Chondrocyte (in vitro differentiated cells): Measurements from ENCODE around the gene ABHD12. TPM values are rescaled to one million over a fixed set of nuclear protein-coding genes. Genes with fewer than 3 reads are reported as not detected.

ENCODE experiments used
- DNase-seq: peaks from one replicate; pipeline ENCODE4 v3.0.0; 2021; ENCODE audit warnings: mixed read lengths, low spot score
- H3K27ac Mint-ChIP-seq: one replicate; pipeline ENCODE4 v1.8.0; 2021; ENCODE audit warnings: mild to moderate bottlenecking, moderate library complexity, mixed read lengths; ENCODE audit not compliant: unreplicated experiment
- H3K27me3 Mint-ChIP-seq: 2 replicates; pipeline ENCODE4 v1.8.0; 2021; ENCODE audit warnings: low read depth, mixed read lengths
- H3K36me3 Mint-ChIP-seq: 2 replicates; pipeline ENCODE4 v1.8.0; 2021; ENCODE audit warnings: low read depth, mixed read lengths
- H3K4me1 Mint-ChIP-seq: 2 replicates; pipeline ENCODE4 v1.8.0; 2021; ENCODE audit warnings: low read depth, mild to moderate bottlenecking, mixed read lengths
- H3K4me3 Mint-ChIP-seq: one replicate; pipeline ENCODE4 v1.8.0; 2021; ENCODE audit warnings: mild to moderate bottlenecking, moderate library complexity, mixed read lengths; ENCODE audit not compliant: unreplicated experiment
- H3K9me3 Mint-ChIP-seq: 2 replicates; pipeline ENCODE4 v1.8.0; 2021; ENCODE audit warnings: low read depth, mixed read lengths
- total RNA-seq: library from RNA; stranded (reverse); gene quantifications from 3 replicates; pipeline ENCODE4 v1.2.1, GENCODE V29; 2021
- TF ChIP-seq, protein P1 (sequence below): fragments of 200-600 bp; sonication (generic); IDR thresholded peaks from 2 replicates; pipeline ENCODE4 v1.5.0; 2021; ENCODE audit warnings: antibody characterized with exemption, mild to moderate bottlenecking, moderate library complexity

ABHD12 gene
- total RNA-seq, 1 donor from 2014 or later = 49.4 TPM

DNA sequence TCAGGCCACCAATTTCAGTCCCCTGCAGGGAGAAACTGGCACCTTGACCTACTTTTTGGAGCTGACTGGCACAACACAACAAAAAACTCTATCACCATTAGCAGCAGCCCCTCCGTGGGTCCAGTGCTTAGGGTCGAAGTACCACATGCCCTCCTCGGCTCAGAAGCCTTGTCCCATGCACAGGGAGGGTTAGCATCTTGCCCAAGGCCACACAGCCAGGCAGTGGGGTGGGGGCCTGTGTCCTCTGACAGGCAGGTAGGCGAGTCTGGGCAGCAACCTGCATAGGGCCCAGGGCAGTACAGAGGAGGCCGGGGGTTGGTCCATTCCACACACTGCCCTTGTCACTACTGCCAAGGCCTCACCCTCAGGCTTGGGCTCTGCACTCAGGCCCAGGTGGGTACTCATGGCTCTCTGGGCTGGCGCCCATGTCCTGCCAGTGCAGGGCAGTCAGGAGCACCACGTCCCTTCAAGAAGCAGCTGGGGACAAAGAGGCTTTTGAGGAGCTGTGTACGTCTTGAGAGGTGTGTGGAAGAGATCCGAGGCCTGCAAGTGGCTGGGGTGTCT lies 89.2 kb downstream of the ABHD12 start:
- H3K9me3 Mint-ChIP-seq = no peaks in the 10 kb centered on the region
- no peaks in the 10 kb centered on the region for H3K27me3 Mint-ChIP-seq
- H3K36me3 Mint-ChIP-seq = peaks cover 7% of the 10 kb centered on the region
- TF ChIP-seq, protein P1, sequence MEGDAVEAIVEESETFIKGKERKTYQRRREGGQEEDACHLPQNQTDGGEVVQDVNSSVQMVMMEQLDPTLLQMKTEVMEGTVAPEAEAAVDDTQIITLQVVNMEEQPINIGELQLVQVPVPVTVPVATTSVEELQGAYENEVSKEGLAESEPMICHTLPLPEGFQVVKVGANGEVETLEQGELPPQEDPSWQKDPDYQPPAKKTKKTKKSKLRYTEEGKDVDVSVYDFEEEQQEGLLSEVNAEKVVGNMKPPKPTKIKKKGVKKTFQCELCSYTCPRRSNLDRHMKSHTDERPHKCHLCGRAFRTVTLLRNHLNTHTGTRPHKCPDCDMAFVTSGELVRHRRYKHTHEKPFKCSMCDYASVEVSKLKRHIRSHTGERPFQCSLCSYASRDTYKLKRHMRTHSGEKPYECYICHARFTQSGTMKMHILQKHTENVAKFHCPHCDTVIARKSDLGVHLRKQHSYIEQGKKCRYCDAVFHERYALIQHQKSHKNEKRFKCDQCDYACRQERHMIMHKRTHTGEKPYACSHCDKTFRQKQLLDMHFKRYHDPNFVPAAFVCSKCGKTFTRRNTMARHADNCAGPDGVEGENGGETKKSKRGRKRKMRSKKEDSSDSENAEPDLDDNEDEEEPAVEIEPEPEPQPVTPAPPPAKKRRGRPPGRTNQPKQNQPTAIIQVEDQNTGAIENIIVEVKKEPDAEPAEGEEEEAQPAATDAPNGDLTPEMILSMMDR = no peak
- peaks cover 7% of the 10 kb centered on the region for H3K4me1 Mint-ChIP-seq
- H3K4me3 Mint-ChIP-seq = no peak overlapping the region
- DNase-seq = no peak
- H3K27ac Mint-ChIP-seq = peak overlapping the region; percentile 51

DNA sequence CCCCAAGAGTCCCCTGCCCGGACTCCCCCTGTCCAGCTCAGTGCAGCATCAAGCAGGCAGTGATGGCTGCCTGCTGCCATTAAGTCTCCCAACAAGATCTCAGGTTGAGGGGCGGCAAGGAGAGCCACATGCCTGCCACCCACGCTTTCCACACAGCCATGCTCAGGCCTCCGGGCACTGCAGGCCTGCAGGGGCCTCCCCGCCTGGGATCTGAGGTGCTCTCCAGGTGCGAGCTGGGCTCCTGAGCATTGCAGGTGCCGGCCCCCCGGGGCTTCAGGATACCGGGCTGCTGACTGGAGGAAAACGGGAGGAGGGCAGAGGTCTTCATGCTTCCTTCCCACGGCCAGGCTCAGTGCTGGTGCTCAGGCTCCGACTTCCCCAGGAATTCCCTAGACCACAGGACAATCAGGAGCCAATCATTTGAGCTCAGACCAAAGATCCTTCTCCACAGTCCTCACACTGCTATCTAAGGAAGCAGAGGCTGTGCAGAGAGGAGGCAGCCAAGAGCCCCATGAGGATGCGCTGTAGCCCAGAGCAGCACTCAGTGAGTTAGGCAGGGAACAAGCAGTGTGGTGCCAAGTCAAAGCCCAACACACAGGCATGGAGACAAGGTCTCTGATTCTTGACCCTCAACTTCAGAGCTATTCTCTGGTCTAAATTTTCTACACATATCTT lies 90.0 kb downstream of the ABHD12 start:
- peak overlapping the region; percentile 51 for H3K27ac Mint-ChIP-seq
- no peaks in the 10 kb centered on the region for H3K9me3 Mint-ChIP-seq
- no peak overlapping the region for H3K4me3 Mint-ChIP-seq
- no peak for DNase-seq
- peaks cover 10% of the 10 kb centered on the region for H3K36me3 Mint-ChIP-seq
- TF ChIP-seq, protein P1 = no peak
- no peaks in the 10 kb centered on the region for H3K27me3 Mint-ChIP-seq
- H3K4me1 Mint-ChIP-seq = peaks cover 12% of the 10 kb centered on the region

DNA sequence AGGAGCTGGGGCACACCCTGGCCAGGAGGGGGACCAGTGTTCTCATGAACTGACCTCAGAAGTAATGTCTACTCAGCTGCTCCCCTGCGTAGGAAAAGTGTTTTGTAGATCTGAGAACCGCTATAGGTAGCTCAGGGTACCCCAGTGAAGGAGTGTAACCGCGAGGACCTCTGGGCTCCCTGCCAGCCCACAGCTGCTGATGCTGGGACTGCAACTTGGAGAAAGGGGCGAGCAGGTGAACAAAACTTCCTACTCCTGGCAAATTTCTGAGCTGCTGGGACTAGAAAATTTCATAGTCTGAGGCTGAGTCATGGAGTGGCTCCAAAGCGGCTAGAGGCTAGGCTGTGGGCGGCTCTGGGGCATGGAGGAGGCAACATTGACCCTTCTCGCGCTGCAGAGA lies 90.8 kb downstream of the ABHD12 start:
- TF ChIP-seq, protein P1 = no peak
- no peak overlapping the region for H3K4me3 Mint-ChIP-seq
- H3K9me3 Mint-ChIP-seq = no peaks in the 10 kb centered on the region
- no peaks in the 10 kb centered on the region for H3K27me3 Mint-ChIP-seq
- no peak for DNase-seq
- H3K27ac Mint-ChIP-seq = peak overlapping the region; percentile 51
- peaks cover 16% of the 10 kb centered on the region for H3K4me1 Mint-ChIP-seq
- H3K36me3 Mint-ChIP-seq = peaks cover 10% of the 10 kb centered on the region

DNA sequence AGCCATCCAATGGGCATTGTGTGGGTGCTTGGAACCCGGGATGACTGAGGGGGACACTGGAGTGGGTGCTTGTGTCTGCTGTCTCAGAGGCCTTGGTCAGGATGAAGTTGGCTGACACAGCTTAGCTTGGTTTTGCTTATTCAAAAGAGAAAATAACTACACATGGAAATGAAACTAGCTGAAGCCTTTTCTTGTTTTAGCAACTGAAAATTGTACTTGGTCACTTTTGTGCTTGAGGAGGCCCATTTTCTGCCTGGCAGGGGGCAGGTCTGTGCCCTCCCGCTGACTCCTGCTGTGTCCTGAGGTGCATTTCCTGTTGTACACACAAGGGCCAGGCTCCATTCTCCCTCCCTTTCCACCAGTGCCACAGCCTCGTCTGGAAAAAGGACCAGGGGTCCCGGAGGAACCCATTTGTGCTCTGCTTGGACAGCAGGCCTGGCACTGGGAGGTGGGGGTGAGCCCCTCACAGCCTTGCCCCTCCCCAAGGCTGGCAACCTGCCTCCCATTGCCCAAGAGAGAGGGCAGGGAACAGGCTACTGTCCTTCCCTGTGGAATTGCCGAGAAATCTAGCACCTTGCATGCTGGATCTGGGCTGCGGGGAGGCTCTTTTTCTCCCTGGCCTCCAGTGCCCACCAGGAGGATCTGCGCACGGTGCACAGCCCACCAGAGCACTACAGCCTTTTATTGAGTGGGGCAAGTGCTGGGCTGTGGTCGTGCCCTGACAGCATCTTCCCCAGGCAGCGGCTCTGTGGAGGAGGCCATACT lies 93.3 kb downstream of the ABHD12 start:
- peak overlapping the region; percentile 32 for H3K27ac Mint-ChIP-seq
- DNase-seq = no peak

More for the DNA sequence above, 93.3 kb downstream of the ABHD12 start:
- peaks cover 11% of the 10 kb centered on the region for H3K36me3 Mint-ChIP-seq
- H3K4me1 Mint-ChIP-seq = peaks cover 16% of the 10 kb centered on the region
- TF ChIP-seq, protein P1 = no peak
- H3K27me3 Mint-ChIP-seq = no peaks in the 10 kb centered on the region
- no peaks in the 10 kb centered on the region for H3K9me3 Mint-ChIP-seq
- H3K4me3 Mint-ChIP-seq = no peak overlapping the region
